ENCODE results near the gene PCDHGC4. TPM values are rescaled to one million over a fixed set of nuclear protein-coding genes. Genes with fewer than 3 reads are reported as not detected.
A peak's percentile ranks its signal among the peaks of the same experiment; 100 is the strongest.

PCDHGC4 gene
- total RNA-seq, 4 donors from 2014 or later = 1.8 to 26.5 (median 2.7) TPM

DNA sequence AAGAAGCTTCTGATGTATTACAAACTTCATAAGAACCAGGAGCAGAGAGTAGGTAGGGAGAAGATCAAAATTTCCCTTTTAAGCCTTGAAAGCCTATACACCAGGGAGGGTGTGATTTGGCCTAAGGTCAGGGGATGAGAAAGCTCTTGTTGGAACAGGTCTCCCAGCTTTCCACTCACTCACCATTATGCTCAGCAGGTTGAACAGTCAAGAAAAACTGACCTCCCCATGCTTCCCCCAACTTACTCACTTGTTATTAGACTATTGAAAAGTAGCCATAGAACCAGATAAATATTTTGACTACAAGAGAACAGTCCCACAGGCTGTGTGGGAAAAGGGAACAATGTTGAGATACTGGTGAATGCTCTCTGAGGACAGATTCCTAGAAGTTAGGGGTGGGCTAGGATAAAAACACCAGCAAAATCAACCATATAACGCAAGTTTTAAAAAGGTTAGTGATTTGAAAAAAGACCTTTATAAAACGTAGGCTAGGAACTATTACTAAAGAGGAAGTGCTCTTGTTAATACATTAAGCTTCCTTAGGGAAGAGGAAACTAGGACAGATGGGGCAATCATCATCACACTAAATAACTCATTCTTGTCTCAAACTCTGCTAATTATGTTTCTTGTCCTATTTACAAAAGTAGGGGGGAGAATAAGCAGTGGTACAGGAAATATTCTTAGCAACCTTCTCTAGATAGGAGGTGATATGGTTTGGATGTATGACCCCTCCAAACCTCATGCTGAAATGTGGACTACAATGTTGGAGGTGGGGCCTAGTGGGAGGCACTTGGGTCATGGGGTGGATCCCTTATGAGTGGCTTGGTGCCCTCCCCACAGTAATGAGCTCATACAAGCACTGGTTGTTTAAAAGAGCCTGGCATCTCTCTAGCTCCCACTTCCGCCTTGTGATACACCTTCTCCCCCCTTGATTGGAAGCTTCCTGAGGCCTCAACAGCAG, 35.1 kb downstream of the PCDHGC4 start:
- 47 to 85% methylated on average over 2 to 3 of the region's 3 CpGs for WGBS, 2 donors (ENCODE audit: low coverage in 1 of 2)
- Histone ChIP-seq H3K4me3 (no peak overlapping the region), H3K9me3 (no peaks in the 10 kb centered on the region), H3K27me3 (no peaks in the 10 kb centered on the region), H3K4me1 (peaks cover 12 to 61% (median 22%) of the 10 kb centered on the region in 4 donors), H3K27ac (peak overlapping the region; percentile 78 to 84 (median 82)), H3K36me3 (peaks cover 0 to 18% (median 4%) of the 10 kb centered on the region in 4 donors)
- no peak for DNase-seq
- in situ Hi-C loops (cut with MboI; ENCODE audit: low pct_ligation_motif_present in 1 of 4, low pct_unique_long_range_greater_than_20kb in 1 of 4, low sequenced_read_pairs in 3 of 4) (no loop called here), intact Hi-C loops (cut with DNase I; ENCODE audit: low total_unique reads) (loop anchor here (10.0 kb wide), 1 partner anchor 115 kb away; the partner anchor contains the start of genes PCDHGA9 and PCDHGB6)
- TF ChIP-seq EP300 (IDR thresholded peaks at IDR 0.05; ENCODE audit: low read depth) = no peak
- TF ChIP-seq, protein P1, sequence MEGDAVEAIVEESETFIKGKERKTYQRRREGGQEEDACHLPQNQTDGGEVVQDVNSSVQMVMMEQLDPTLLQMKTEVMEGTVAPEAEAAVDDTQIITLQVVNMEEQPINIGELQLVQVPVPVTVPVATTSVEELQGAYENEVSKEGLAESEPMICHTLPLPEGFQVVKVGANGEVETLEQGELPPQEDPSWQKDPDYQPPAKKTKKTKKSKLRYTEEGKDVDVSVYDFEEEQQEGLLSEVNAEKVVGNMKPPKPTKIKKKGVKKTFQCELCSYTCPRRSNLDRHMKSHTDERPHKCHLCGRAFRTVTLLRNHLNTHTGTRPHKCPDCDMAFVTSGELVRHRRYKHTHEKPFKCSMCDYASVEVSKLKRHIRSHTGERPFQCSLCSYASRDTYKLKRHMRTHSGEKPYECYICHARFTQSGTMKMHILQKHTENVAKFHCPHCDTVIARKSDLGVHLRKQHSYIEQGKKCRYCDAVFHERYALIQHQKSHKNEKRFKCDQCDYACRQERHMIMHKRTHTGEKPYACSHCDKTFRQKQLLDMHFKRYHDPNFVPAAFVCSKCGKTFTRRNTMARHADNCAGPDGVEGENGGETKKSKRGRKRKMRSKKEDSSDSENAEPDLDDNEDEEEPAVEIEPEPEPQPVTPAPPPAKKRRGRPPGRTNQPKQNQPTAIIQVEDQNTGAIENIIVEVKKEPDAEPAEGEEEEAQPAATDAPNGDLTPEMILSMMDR (IDR thresholded peaks at IDR 0.05) = no peak
- TF ChIP-seq POLR2AphosphoS5 (IDR thresholded peaks at IDR 0.05) = no peak
- TF ChIP-seq POLR2A (IDR thresholded peaks at IDR 0.05) = no peak

DNA sequence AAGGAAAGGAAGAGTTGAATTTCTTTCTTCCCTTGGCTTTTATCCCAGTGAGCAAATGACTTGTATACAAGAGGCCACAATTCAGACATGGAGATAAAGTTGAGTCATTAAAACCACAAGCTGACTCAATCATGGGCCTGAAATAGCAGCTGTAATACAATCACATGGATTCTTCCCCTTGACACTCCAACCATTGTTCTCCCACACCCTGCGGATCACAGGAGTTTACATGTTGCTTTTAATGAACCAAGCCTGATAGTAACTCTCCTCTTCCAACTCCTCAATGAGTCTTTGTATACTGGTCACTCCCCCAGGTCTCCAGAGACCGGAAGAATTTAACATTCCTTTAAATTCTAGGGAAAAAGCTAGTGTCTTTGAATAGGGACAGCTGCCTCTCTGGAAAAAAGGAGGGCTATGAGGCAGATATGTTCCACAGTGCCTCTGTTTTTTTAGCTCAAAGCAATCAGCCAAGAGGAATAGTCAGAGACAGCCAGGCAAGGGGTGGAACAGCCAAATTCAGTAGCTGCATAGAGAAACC, 36.5 kb downstream of the PCDHGC4 start:
- no peaks in the 10 kb centered on the region for H3K27me3 ChIP-seq
- no peaks in the 10 kb centered on the region for H3K9me3 ChIP-seq
- no peak overlapping the region for H3K4me3 ChIP-seq
- H3K27ac ChIP-seq = peak overlapping the region; percentile 78 to 84 (median 82)
- TF ChIP-seq POLR2A (IDR thresholded peaks at IDR 0.05) (no peak), EP300 (IDR thresholded peaks at IDR 0.05; ENCODE audit: low read depth) (no peak), POLR2AphosphoS5 (IDR thresholded peaks at IDR 0.05) (peak; percentile 35 to 80 (median 53))
- peaks cover 0 to 18% (median 2%) of the 10 kb centered on the region in 4 donors for H3K36me3 ChIP-seq
- H3K4me1 ChIP-seq = peaks cover 13 to 66% (median 29%) of the 10 kb centered on the region in 4 donors
- DNase-seq = peak; percentile 51
- intact Hi-C loops (cut with DNase I; ENCODE audit: low total_unique reads) (loop anchor here (10.0 kb wide), 1 partner anchor 117 kb away; the partner anchor contains the start of genes PCDHGA9 and PCDHGB6), in situ Hi-C loops (cut with MboI; ENCODE audit: low pct_ligation_motif_present in 1 of 4, low pct_unique_long_range_greater_than_20kb in 1 of 4, low sequenced_read_pairs in 3 of 4) (no loop called here)
- 29% methylated on average over 2 of the region's 2 CpGs; no CpG with 5 or more reads in 1 of the 2 donors for WGBS, 2 donors (ENCODE audit: low coverage in 1 of 2)

DNA sequence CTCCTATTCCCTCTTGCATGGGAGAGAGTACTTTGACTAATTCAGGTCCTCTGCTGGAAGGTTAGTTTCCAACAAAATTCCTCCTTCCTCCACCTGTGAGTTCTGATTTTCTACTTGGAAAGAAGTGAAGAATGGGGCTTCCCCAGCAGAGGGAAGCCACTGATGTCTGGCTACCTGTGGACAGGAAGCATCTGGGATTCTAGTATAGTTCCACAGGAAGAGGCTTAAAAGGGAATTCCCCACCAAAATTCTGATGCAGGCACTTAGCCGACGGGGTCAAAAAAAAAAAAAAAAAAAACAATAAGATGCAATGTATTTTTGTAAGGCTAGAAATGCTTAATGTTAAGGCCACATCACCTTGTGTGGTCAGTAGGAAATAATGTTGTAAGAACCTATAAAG, 37.5 kb downstream of the PCDHGC4 start:
- H3K9me3 ChIP-seq = no peaks in the 10 kb centered on the region
- 51 to 60% methylated on average over 2 of the region's 2 CpGs for WGBS, 2 donors (ENCODE audit: low coverage in 1 of 2)
- in situ Hi-C loops (cut with MboI; ENCODE audit: low pct_ligation_motif_present in 1 of 4, low pct_unique_long_range_greater_than_20kb in 1 of 4, low sequenced_read_pairs in 3 of 4) = no loop called here
- TF ChIP-seq, protein P1 (IDR thresholded peaks at IDR 0.05) = no peak
- TF ChIP-seq POLR2A (IDR thresholded peaks at IDR 0.05) (no peak), POLR2AphosphoS5 (IDR thresholded peaks at IDR 0.05) (no peak), EP300 (IDR thresholded peaks at IDR 0.05; ENCODE audit: low read depth) (no peak)
- H3K36me3 ChIP-seq = peaks cover 0 to 18% (median 0%) of the 10 kb centered on the region in 4 donors
- peak overlapping the region; percentile 78 to 84 (median 82) for H3K27ac ChIP-seq
- no peaks in the 10 kb centered on the region for H3K27me3 ChIP-seq
- intact Hi-C loops (cut with DNase I; ENCODE audit: low total_unique reads) = loop anchor here (10.0 kb wide), 1 partner anchor 118 kb away; the partner anchor contains the start of genes PCDHGA9 and PCDHGB6
- no peak for DNase-seq
- H3K4me1 ChIP-seq = peaks cover 13 to 66% (median 29%) of the 10 kb centered on the region in 4 donors
- H3K4me3 ChIP-seq = no peak overlapping the region

DNA sequence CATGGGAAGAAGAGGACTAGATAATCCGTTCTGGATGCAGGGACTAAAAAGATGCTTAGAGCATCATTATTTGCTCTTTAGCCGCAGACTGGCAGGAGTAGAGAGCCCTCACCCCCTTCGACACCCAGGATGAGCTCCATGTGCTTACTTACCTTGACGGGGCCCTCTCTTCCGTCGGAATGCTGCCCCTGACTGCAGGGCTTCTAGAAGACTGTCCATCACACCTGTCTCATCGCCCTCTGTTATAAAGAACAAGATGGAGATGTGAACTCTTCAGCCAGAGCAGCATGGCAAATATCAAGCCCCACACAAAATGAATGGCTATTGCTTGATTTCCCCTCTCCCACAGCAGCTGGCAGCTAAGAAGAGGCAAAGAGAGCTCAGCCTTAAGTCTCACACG, 39.2 kb downstream of the PCDHGC4 start:
- peak overlapping the region; percentile 24 to 71 (median 58) for H3K27ac ChIP-seq
- in situ Hi-C loops (cut with MboI; ENCODE audit: low pct_ligation_motif_present in 1 of 4, low pct_unique_long_range_greater_than_20kb in 1 of 4, low sequenced_read_pairs in 3 of 4) = no loop called here
- no peaks in the 10 kb centered on the region for H3K27me3 ChIP-seq

More for the DNA sequence above, 39.2 kb downstream of the PCDHGC4 start:
- H3K4me3 ChIP-seq = no peak overlapping the region
- no peak for DNase-seq
- H3K36me3 ChIP-seq = peaks cover 0 to 21% (median 0%) of the 10 kb centered on the region in 4 donors
- 91% methylated on average over 8 of the region's 8 CpGs; no CpG with 5 or more reads in 1 of the 2 donors for WGBS, 2 donors (ENCODE audit: low coverage in 1 of 2)
- H3K4me1 ChIP-seq = peaks cover 13 to 72% (median 29%) of the 10 kb centered on the region in 4 donors
- H3K9me3 ChIP-seq = no peaks in the 10 kb centered on the region
- TF ChIP-seq POLR2A (IDR thresholded peaks at IDR 0.05) (no peak), POLR2AphosphoS5 (IDR thresholded peaks at IDR 0.05) (no peak), EP300 (IDR thresholded peaks at IDR 0.05; ENCODE audit: low read depth) (no peak)
- TF ChIP-seq, protein P1 (IDR thresholded peaks at IDR 0.05) = no peak
- intact Hi-C loops (cut with DNase I; ENCODE audit: low total_unique reads) = loop anchor here (10.0 kb wide), 1 partner anchor 119 kb away; the partner anchor contains the start of genes PCDHGA9 and PCDHGB6

Measured in transverse colon (tissue), 4 donors.